Activated CD4-positive, alpha-beta memory T cell treated with anti-CD3 and anti-CD28 coated beads for 36 hours (primary cell): ENCODE data around the gene WDR54. TPM values are rescaled to one million over a fixed set of nuclear protein-coding genes. Genes with fewer than 3 reads are reported as not detected.

Source experiments
- CTCF ChIA-PET: fragments of 350-600 bp; sonication (Branson Sonifier 250); formaldehyde crosslinking; loops from one replicate; lab custom pipeline; 2021; ENCODE audit warnings: antibody characterized with exemption, inconsistent platforms; lab: Charles Lee
- POLR2A ChIA-PET: fragments of 350-600 bp; sonication (Branson Sonifier 250); formaldehyde crosslinking; loops from one replicate; lab custom pipeline; 2021; ENCODE audit warnings: antibody characterized with exemption; lab: Charles Lee
- DNase-seq: peaks from one replicate; pipeline ENCODE4 v3.0.0-alpha.2; 2020
- H3K27ac Mint-ChIP-seq: one replicate; pipeline ENCODE4 v1.8.0; 2021; ENCODE audit warnings: mixed read lengths
- H3K27me3 Mint-ChIP-seq: one replicate; pipeline ENCODE4 v1.8.0; 2021; ENCODE audit warnings: mixed read lengths
- H3K36me3 Mint-ChIP-seq: one replicate; pipeline ENCODE4 v1.8.0; 2021; ENCODE audit warnings: mixed read lengths
- H3K4me1 Mint-ChIP-seq: one replicate; pipeline ENCODE4 v1.8.0; 2021; ENCODE audit warnings: low read depth, mixed read lengths
- H3K4me3 Mint-ChIP-seq: one replicate; pipeline ENCODE4 v1.8.0; 2021; ENCODE audit warnings: mild to moderate bottlenecking, mixed read lengths
- H3K9me3 Mint-ChIP-seq: one replicate; pipeline ENCODE4 v1.8.0; 2021; ENCODE audit warnings: mixed read lengths
- intact Hi-C: fragments of 100-400 bp; cut with micrococcal nuclease; formaldehyde crosslinking; loops from one replicate; pipeline ENCODE4 v1.15.1; 2023
- total RNA-seq, 2 experiments: library from RNA; stranded (reverse); gene quantifications; one replicate each; pipeline ENCODE4 v1.2.3, GENCODE V29; 2021

WDR54 gene
- total RNA-seq, 2 experiments from 2014 or later = 101 TPM

DNA sequence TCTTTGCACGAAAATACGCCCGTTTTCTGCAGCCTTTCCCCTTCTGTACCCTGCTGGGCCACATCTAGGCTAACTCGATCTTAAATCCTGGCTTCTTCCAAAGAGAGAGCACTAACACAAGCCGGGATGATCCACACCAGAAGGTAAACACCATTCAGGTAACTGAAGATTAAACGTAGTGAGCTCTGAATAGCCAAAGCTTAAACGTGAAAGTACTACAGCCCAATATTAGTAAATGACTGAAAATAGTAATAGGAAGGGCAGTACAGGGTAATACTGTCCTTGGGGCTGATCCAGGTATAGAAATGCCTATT, 51.4 kb downstream of the WDR54 start:
- no peaks in the 10 kb centered on the region for H3K27me3 Mint-ChIP-seq
- H3K4me3 Mint-ChIP-seq = peak overlapping the region; percentile 96
- DNase-seq = no peak
- peaks cover 22% of the 10 kb centered on the region for H3K36me3 Mint-ChIP-seq
- intact Hi-C loops = loop anchor here (1.0 to 2.0 kb wide), 3 partner anchors 9 to 56 kb away; partner anchors contain the start of genes AUP1, CCDC142, HTRA2 and WBP1
- H3K27ac Mint-ChIP-seq = peak overlapping the region; percentile 96
- ChIA-PET POLR2A (interaction anchor here (1.0 to 2.4 kb wide), 5 partner anchors 9 to 57 kb away, joined by 3 to 23 read pairs (median 7); partner anchors contain the start of genes AUP1, CCDC142, HTRA2 and INO80B), CTCF (interaction anchor here (1.2 to 4.8 kb wide), 3 partner anchors 10 to 82 kb away, joined by 3 to 47 read pairs (median 5); partner anchors contain the start of genes CCDC142, TTC31 and WBP1)
- peaks cover 19% of the 10 kb centered on the region for H3K4me1 Mint-ChIP-seq
- no peaks in the 10 kb centered on the region for H3K9me3 Mint-ChIP-seq

GRCh38 chr2:74474481-74474880, 53.0 kb downstream of the WDR54 start:
- CTCF ChIA-PET = interaction anchor here (0.9 to 4.8 kb wide), 5 partner anchors 8 to 241 kb away, joined by 3 to 47 read pairs (median 3); partner anchors contain the start of genes CCDC142 and TTC31
- Mint-ChIP-seq H3K27me3 (no peaks in the 10 kb centered on the region), H3K27ac (no peak overlapping the region), H3K4me1 (peaks cover 23% of the 10 kb centered on the region), H3K9me3 (no peaks in the 10 kb centered on the region), H3K4me3 (no peak overlapping the region), H3K36me3 (peaks cover 25% of the 10 kb centered on the region)
- POLR2A ChIA-PET = no interaction called here
- DNase-seq = no peak
- intact Hi-C loops = no loop called here

DNA sequence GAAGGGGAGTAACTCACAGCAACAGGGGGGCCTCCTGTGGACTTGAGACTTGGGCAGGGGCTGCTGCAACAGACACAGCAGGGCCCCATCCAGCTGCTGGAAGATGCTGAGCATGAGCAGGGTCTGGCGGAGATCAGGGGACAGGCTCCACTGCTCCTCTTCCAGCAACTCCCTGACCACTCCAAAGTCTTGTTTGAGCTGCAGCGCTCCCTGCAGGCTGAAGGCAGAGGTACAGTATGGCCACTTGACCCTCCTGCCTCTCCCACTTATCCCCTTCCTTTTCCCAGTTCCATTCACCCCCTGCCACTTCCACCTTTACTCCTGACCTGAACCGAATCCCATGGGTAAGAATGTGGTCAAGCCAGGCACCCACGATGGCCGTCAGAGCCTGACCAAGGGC, 53.4 kb downstream of the WDR54 start:
- Mint-ChIP-seq H3K27ac (no peak overlapping the region), H3K9me3 (no peaks in the 10 kb centered on the region), H3K36me3 (peaks cover 28% of the 10 kb centered on the region), H3K27me3 (no peaks in the 10 kb centered on the region), H3K4me1 (peaks cover 23% of the 10 kb centered on the region), H3K4me3 (no peak overlapping the region)
- ChIA-PET CTCF (interaction anchor here (1.0 to 4.8 kb wide), 5 partner anchors 8 to 241 kb away, joined by 3 to 47 read pairs (median 4); partner anchors contain the start of genes CCDC142, MOGS and TTC31), POLR2A (interaction anchor here (1.0 kb wide), 1 partner anchor 16 kb away, joined by 3 read pairs; the partner anchor contains the start of gene WBP1)
- no peak for DNase-seq
- intact Hi-C loops = no loop called here

Other genes starting within 250 kb of the WDR54 start
- gene MOB1A, start 242.9 kb upstream of the WDR54 start, total RNA-seq = 100 to 1,000 TPM; 159 to 170 TPM
- 100 to 1,000 TPM; 518 to 525 TPM for gene MTHFD2, start 223.1 kb upstream of the WDR54 start, total RNA-seq
- 1 to 10 TPM; 2.9 to 3.1 TPM for gene SLC4A5, start 78.3 kb upstream of the WDR54 start, total RNA-seq
- 10 to 100 TPM; 75.6 to 79.5 TPM for gene DCTN1, start 41.4 kb upstream of the WDR54 start, total RNA-seq
- 1 to 10 TPM; 2.4 to 2.8 TPM for gene C2orf81, start 111 bp upstream of the WDR54 start, total RNA-seq
- 1 to 10 TPM; 1.4 to 1.6 TPM for gene RTKN, start 20.2 kb downstream of the WDR54 start, total RNA-seq
- gene INO80B, start 33.4 kb downstream of the WDR54 start, total RNA-seq = 10 to 100 TPM; 32.8 to 35.0 TPM
- gene WBP1, start 36.7 kb downstream of the WDR54 start, total RNA-seq = 10 to 100 TPM; 32.9 to 35.9 TPM
- 10 to 100 TPM; 56.5 to 58.2 TPM for gene MOGS, start 43.7 kb downstream of the WDR54 start, total RNA-seq
- 100 to 1,000 TPM; 117 to 121 TPM for gene MRPL53, start 51.0 kb downstream of the WDR54 start, total RNA-seq
- 10 to 100 TPM; 10.1 to 10.8 TPM for gene CCDC142, start 61.3 kb downstream of the WDR54 start, total RNA-seq
- gene TTC31, start 61.4 kb downstream of the WDR54 start, total RNA-seq = 10 to 100 TPM; 27.3 to 29.1 TPM
- under 1 TPM; 0.52 to 0.63 TPM for gene LBX2, start 77.9 kb downstream of the WDR54 start, total RNA-seq
- gene PCGF1, start 86.0 kb downstream of the WDR54 start, total RNA-seq = 10 to 100 TPM; 22.6 to 26.0 TPM
- under 1 TPM; 0.52 to 0.94 TPM for gene TLX2, start 92.7 kb downstream of the WDR54 start, total RNA-seq
- gene DQX1, start 104.5 kb downstream of the WDR54 start, total RNA-seq = under 1 TPM; 0.33 to 0.56 TPM
- gene AUP1, start 108.0 kb downstream of the WDR54 start, total RNA-seq = 10 to 100 TPM; 92.1 to 98.0 TPM
- 10 to 100 TPM; 70.6 to 72.3 TPM for gene HTRA2, start 108.2 kb downstream of the WDR54 start, total RNA-seq
- 1 to 10 TPM in 1 of 2 experiments, under 1 TPM in 1; 0.90 to 1.1 TPM for gene LOXL3, start 132.2 kb downstream of the WDR54 start, total RNA-seq
- 10 to 100 TPM; 23.1 to 24.5 TPM for gene DOK1, start 133.0 kb downstream of the WDR54 start, total RNA-seq
- gene M1AP, start 226.6 kb downstream of the WDR54 start, total RNA-seq = not detected
- 1 to 10 TPM; 7.7 to 7.9 TPM for gene SEMA4F, start 232.5 kb downstream of the WDR54 start, total RNA-seq